ENCODE data around the gene PDCL2. TPM values are rescaled to one million over a fixed set of nuclear protein-coding genes. Genes with fewer than 3 reads are reported as not detected.

PDCL2 gene
- total and polyA plus RNA-seq, 9 of the 15 experiments (the other 6 are each of a cell fraction or from before 2014, with no cell fraction given), result 0.62 to 2.5 (median 1.2) TPM

DNA sequence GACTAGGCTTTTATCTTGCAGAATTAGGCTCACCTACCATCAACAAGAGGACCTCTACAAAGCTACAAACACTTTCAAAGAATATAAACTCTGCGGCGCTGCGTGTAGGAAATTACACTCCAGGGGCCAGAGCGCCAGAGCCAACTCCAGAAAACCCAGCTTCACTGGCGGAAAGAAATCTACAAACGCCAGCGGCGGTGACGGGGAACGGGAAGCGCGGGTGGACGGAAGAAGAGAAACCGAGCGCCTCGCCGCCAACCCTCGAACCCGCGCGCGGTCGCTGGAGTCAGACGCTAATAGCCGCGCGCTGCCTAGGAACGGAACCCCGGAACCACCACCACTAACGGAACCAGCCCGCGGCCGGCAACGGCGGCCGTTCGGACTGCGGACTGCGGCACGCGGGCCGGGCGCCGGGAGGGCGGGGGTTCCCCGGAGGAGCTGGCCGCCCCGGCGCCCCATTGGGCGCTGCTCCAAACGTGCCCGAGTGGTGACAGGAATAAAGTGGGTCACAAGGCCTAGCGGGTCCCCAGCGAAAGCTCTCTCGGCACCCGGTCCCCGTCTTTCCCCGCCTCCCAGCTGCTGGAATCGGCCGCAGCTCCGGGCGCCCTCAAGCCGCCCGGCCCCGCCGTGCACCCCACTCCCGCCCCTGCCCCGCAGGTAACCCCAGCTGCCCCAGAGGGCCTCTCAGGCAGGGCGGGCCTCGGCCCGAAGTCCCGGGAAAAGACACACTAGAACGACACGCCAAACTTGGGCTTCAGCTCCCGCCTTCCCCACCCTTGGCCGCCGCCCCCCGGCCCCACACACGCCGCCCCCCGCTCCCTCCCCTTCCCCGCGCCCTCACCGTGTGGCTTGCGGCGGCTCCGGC, 46.2 kb downstream of the PDCL2 start (continued):
- TF ChIP-seq, protein P1, sequence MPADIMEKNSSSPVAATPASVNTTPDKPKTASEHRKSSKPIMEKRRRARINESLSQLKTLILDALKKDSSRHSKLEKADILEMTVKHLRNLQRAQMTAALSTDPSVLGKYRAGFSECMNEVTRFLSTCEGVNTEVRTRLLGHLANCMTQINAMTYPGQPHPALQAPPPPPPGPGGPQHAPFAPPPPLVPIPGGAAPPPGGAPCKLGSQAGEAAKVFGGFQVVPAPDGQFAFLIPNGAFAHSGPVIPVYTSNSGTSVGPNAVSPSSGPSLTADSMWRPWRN (IDR thresholded peaks at IDR 0.05; ENCODE audit: low read depth), result no peak
- TF ChIP-seq KAT8 (IDR thresholded peaks at IDR 0.05; ENCODE audit: low read depth) (no peak), ZNF253 (CRISPR knock-in tag; conservative IDR thresholded peaks at IDR 0.05) (no peak), RBM39 (optimal IDR thresholded peaks at IDR 0.05; ENCODE audit: low read depth, low read length) (no peak), EP300 (IDR thresholded peaks at IDR 0.05; ENCODE audit: low read length) (no peak; the same call in 1 of the 2 replicates), HIVEP1 (CRISPR knock-in tag; IDR thresholded peaks at IDR 0.05) (0 out of 2 replicates have a peak, but pooled peaks have one; percentile 57), CEBPB (tag; IDR thresholded peaks at IDR 0.05) (no peak), SAP30 (IDR thresholded peaks at IDR 0.05; ENCODE audit: borderline replicate concordance, insufficient read depth, low read depth, low read length, poor library complexity, severe bottlenecking) (peak; percentile 28), MTA3 (IDR thresholded peaks at IDR 0.05; ENCODE audit: borderline replicate concordance) (peak; percentile 91)
- TF ChIP-seq, protein P2, sequence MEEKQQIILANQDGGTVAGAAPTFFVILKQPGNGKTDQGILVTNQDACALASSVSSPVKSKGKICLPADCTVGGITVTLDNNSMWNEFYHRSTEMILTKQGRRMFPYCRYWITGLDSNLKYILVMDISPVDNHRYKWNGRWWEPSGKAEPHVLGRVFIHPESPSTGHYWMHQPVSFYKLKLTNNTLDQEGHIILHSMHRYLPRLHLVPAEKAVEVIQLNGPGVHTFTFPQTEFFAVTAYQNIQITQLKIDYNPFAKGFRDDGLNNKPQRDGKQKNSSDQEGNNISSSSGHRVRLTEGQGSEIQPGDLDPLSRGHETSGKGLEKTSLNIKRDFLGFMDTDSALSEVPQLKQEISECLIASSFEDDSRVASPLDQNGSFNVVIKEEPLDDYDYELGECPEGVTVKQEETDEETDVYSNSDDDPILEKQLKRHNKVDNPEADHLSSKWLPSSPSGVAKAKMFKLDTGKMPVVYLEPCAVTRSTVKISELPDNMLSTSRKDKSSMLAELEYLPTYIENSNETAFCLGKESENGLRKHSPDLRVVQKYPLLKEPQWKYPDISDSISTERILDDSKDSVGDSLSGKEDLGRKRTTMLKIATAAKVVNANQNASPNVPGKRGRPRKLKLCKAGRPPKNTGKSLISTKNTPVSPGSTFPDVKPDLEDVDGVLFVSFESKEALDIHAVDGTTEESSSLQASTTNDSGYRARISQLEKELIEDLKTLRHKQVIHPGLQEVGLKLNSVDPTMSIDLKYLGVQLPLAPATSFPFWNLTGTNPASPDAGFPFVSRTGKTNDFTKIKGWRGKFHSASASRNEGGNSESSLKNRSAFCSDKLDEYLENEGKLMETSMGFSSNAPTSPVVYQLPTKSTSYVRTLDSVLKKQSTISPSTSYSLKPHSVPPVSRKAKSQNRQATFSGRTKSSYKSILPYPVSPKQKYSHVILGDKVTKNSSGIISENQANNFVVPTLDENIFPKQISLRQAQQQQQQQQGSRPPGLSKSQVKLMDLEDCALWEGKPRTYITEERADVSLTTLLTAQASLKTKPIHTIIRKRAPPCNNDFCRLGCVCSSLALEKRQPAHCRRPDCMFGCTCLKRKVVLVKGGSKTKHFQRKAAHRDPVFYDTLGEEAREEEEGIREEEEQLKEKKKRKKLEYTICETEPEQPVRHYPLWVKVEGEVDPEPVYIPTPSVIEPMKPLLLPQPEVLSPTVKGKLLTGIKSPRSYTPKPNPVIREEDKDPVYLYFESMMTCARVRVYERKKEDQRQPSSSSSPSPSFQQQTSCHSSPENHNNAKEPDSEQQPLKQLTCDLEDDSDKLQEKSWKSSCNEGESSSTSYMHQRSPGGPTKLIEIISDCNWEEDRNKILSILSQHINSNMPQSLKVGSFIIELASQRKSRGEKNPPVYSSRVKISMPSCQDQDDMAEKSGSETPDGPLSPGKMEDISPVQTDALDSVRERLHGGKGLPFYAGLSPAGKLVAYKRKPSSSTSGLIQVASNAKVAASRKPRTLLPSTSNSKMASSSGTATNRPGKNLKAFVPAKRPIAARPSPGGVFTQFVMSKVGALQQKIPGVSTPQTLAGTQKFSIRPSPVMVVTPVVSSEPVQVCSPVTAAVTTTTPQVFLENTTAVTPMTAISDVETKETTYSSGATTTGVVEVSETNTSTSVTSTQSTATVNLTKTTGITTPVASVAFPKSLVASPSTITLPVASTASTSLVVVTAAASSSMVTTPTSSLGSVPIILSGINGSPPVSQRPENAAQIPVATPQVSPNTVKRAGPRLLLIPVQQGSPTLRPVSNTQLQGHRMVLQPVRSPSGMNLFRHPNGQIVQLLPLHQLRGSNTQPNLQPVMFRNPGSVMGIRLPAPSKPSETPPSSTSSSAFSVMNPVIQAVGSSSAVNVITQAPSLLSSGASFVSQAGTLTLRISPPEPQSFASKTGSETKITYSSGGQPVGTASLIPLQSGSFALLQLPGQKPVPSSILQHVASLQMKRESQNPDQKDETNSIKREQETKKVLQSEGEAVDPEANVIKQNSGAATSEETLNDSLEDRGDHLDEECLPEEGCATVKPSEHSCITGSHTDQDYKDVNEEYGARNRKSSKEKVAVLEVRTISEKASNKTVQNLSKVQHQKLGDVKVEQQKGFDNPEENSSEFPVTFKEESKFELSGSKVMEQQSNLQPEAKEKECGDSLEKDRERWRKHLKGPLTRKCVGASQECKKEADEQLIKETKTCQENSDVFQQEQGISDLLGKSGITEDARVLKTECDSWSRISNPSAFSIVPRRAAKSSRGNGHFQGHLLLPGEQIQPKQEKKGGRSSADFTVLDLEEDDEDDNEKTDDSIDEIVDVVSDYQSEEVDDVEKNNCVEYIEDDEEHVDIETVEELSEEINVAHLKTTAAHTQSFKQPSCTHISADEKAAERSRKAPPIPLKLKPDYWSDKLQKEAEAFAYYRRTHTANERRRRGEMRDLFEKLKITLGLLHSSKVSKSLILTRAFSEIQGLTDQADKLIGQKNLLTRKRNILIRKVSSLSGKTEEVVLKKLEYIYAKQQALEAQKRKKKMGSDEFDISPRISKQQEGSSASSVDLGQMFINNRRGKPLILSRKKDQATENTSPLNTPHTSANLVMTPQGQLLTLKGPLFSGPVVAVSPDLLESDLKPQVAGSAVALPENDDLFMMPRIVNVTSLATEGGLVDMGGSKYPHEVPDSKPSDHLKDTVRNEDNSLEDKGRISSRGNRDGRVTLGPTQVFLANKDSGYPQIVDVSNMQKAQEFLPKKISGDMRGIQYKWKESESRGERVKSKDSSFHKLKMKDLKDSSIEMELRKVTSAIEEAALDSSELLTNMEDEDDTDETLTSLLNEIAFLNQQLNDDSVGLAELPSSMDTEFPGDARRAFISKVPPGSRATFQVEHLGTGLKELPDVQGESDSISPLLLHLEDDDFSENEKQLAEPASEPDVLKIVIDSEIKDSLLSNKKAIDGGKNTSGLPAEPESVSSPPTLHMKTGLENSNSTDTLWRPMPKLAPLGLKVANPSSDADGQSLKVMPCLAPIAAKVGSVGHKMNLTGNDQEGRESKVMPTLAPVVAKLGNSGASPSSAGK (IDR thresholded peaks at IDR 0.05), result 0 out of 2 replicates have a peak, but pooled peaks have one; percentile 14
- TF ChIP-seq, protein P3, sequence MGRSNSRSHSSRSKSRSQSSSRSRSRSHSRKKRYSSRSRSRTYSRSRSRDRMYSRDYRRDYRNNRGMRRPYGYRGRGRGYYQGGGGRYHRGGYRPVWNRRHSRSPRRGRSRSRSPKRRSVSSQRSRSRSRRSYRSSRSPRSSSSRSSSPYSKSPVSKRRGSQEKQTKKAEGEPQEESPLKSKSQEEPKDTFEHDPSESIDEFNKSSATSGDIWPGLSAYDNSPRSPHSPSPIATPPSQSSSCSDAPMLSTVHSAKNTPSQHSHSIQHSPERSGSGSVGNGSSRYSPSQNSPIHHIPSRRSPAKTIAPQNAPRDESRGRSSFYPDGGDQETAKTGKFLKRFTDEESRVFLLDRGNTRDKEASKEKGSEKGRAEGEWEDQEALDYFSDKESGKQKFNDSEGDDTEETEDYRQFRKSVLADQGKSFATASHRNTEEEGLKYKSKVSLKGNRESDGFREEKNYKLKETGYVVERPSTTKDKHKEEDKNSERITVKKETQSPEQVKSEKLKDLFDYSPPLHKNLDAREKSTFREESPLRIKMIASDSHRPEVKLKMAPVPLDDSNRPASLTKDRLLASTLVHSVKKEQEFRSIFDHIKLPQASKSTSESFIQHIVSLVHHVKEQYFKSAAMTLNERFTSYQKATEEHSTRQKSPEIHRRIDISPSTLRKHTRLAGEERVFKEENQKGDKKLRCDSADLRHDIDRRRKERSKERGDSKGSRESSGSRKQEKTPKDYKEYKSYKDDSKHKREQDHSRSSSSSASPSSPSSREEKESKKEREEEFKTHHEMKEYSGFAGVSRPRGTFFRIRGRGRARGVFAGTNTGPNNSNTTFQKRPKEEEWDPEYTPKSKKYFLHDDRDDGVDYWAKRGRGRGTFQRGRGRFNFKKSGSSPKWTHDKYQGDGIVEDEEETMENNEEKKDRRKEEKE (IDR thresholded peaks at IDR 0.05; ENCODE audit: borderline replicate concordance in 1 of 2, control insufficient read depth in 1 of 2, low read depth in 2 of 2, low read length in 1 of 2), result no peak

Measured in K562 (cell line).